HFF-Myc (cell line): Measurements from ENCODE around the gene DMBT1.

Experiments used
- DNase-seq: peaks from one replicate; pipeline ENCODE4 v3.0.0-alpha.2; 2011; ENCODE audit warnings: low read depth; ENCODE audit errors: extremely low read depth
- H3K4me3 ChIP-seq: replicated peaks from 2 replicates; pipeline ENCODE4 v1.5.1; 2011; ENCODE audit warnings: low read depth, mild to moderate bottlenecking, control low read depth, low read length
- CTCF ChIP-seq: IDR thresholded peaks from 2 replicates; pipeline ENCODE4 v1.5.1; 2012; ENCODE audit warnings: mild to moderate bottlenecking, low read depth, low read length, control low read depth; ENCODE audit errors: missing control alignments

The DMBT1 gene

DNA sequence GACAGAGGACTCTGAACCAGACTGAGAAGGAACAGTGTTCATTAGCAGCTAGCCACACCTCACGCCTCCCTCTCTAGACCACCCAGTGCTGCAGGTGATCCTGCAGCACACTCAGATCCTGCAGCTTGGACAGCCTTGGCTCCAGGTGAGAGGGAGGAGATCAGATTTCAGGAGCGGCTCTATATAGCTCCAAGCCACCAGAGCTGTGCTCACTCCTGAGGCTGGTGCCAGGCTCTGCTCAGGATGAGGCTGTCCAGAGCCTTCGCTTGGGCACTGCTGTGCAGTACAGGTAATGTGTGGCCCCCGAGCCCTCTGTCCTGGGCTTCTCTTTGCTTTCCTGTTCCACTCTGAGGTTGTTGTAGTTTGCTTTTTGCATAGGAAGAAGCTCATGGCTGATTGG is 96.7 kb downstream of the DMBT1 start:
- DNase-seq: no peak

GRCh38 chr10:122657729-122658128 is 97.2 kb downstream of the DMBT1 start:
- no peak overlapping the region for H3K4me3 ChIP-seq
- DNase-seq: no peak
- TF ChIP-seq CTCF: no peak

More for the DNA sequence above, 96.7 kb downstream of the DMBT1 start:
- H3K4me3 ChIP-seq: no peak overlapping the region
- no peak for TF ChIP-seq CTCF

DNA sequence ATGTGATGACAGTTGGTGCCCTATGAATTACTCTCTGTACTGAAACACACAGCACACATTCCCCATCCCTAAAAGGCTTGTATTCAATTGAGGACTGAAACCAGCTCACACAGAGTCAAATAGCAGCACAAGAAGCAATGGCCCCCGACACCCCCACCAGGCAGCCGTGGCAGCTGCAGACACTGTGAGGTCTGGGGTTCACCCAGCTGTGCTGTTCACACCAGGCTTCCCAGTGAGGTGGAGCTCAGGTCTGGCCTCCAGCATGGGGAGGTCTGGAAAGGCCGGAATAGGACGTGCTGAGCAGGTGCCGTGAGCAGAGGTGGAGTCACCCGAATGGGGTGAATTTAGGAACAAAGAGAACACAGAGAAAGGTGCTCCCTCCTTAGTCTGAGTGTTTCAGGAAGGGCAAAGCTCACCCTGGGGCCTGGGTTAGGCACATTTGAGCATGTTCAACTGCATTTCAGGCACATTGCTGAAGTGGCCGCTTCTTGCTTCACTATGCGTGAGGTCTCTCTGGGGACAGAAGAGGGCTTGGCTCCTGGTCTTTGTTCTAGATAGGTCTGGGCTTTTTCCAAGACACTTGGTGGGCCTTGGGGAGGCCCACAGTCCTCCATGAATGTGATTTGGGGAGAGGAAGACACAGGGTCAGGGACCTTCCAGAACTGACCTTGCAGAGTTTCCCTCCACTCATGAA is 97.9 kb downstream of the DMBT1 start:
- no peak for DNase-seq
- TF ChIP-seq CTCF: no peak
- H3K4me3 ChIP-seq: no peak overlapping the region

GRCh38 chr10:122659126-122659525 is 98.6 kb downstream of the DMBT1 start:
- DNase-seq: no peak
- H3K4me3 ChIP-seq: no peak overlapping the region
- no peak for TF ChIP-seq CTCF

GRCh38 chr10:122659651-122660050 is 99.1 kb downstream of the DMBT1 start:
- TF ChIP-seq CTCF: no peak
- H3K4me3 ChIP-seq: no peak overlapping the region
- no peak for DNase-seq

- no peak for TF ChIP-seq CTCF
- DNase-seq: no peak
- H3K4me3 ChIP-seq: no peak overlapping the region
These were observed 100.1 kb downstream of the DMBT1 start for GRCh38 chr10:122660696-122661095.

- H3K4me3 ChIP-seq: no peak overlapping the region
- no peak for TF ChIP-seq CTCF
- DNase-seq: no peak
These were observed 101.7 kb downstream of the DMBT1 start for GRCh38 chr10:122662231-122662630.
